Activated T-helper 9 cell treated with anti-CD3 and anti-CD28 coated beads, Interleukin-2, amount 50 U/mL, for 16 hours (primary cell): ENCODE data around the gene SEMA5B.
A peak's percentile ranks its signal among the peaks of the same experiment; 100 is the strongest.

ENCODE experiments used
- DNase-seq: peaks from one replicate; pipeline ENCODE4 v3.0.0-alpha.2; 2020; ENCODE audit warnings: low read depth

Gene SEMA5B

GRCh38 chr3:123027292-123028232, at the start of gene SEMA5B:
SEMA5B (minus strand) TSS chr3:123027763; CDS start chr3:122961263, 66,500 bp downstream.
- DNase-seq = no peak

- DNase-seq = no peak
Observed at GRCh38 chr3:123076496-123077418, 49.2 kb upstream of the SEMA5B start.

- no peak for DNase-seq
Observed at GRCh38 chr3:123076112-123076495, 48.5 kb upstream of the SEMA5B start.

GRCh38 chr3:123075359-123075758, 47.8 kb upstream of the SEMA5B start:
- DNase-seq = no peak

- DNase-seq = no peak
Observed at GRCh38 chr3:123072564-123072963, 45.0 kb upstream of the SEMA5B start.

GRCh38 chr3:123072152-123072551, 44.6 kb upstream of the SEMA5B start:
- DNase-seq = no peak

GRCh38 chr3:123071581-123071980, 44.0 kb upstream of the SEMA5B start:
- no peak for DNase-seq

GRCh38 chr3:123071146-123071545, 43.6 kb upstream of the SEMA5B start:
- DNase-seq = no peak

GRCh38 chr3:123070510-123070909, 42.9 kb upstream of the SEMA5B start:
- no peak for DNase-seq

GRCh38 chr3:123068601-123069381, 41.2 kb upstream of the SEMA5B start:
- DNase-seq = no peak

GRCh38 chr3:123067689-123068600, 40.4 kb upstream of the SEMA5B start:
- DNase-seq = no peak

- peak; percentile 57 for DNase-seq
Observed at GRCh38 chr3:123066896-123067688, 39.5 kb upstream of the SEMA5B start, which contains the start of gene PDIA5. PDIA5 (plus strand) TSS chr3:123067025; CDS start chr3:123067165, 140 bp downstream.

GRCh38 chr3:123066599-123066895, 39.0 kb upstream of the SEMA5B start:
- no peak for DNase-seq

GRCh38 chr3:123064914-123065313, 37.4 kb upstream of the SEMA5B start:
- DNase-seq = no peak

- no peak for DNase-seq
Observed at GRCh38 chr3:123064506-123064905, 36.9 kb upstream of the SEMA5B start.

- no peak for DNase-seq
Observed at GRCh38 chr3:123063034-123063433, 35.5 kb upstream of the SEMA5B start.

GRCh38 chr3:123061856-123062255, 34.3 kb upstream of the SEMA5B start:
- no peak for DNase-seq

- DNase-seq = no peak
Observed at GRCh38 chr3:123060054-123060453, 32.5 kb upstream of the SEMA5B start.

GRCh38 chr3:123058505-123058904, 30.9 kb upstream of the SEMA5B start:
- DNase-seq = no peak

- DNase-seq = no peak
Observed at GRCh38 chr3:123055352-123055751, 27.8 kb upstream of the SEMA5B start.
